ENCODE results near the gene NPC1L1. TPM values are rescaled to one million over a fixed set of nuclear protein-coding genes. Genes with fewer than 3 reads are reported as not detected.

The NPC1L1 gene
- total and polyA plus RNA-seq, 4 experiments from 2014 or later = 0.19 to 0.23 TPM; not detected in 2

- H3K36me3 ChIP-seq (ENCODE audit: insufficient read depth, low read length) = peaks cover 25% of the 10 kb centered on the region
- peaks cover 30% of the 10 kb centered on the region for H3K4me1 ChIP-seq (ENCODE audit: insufficient read depth, low read length)
- Mint-ChIP-seq H3K9me3 (no peaks in the 10 kb centered on the region), H3K27me3 (no peaks in the 10 kb centered on the region), H3K36me3 (peaks cover 63 to 82% of the 10 kb centered on the region in 2 donors), H3K4me1 (peaks cover 38 to 73% (median 56%) of the 10 kb centered on the region in 4 donors), H3K27ac (peak overlapping the region in 1 of 7 donors; percentile 5), H3K4me3 (peak overlapping the region in 1 of 8 donors; percentile 26)
- intact Hi-C loops (cut with micrococcal nuclease) = no loop called here
- H3K27me3 ChIP-seq (ENCODE audit: insufficient read depth, low read length) = no peaks in the 10 kb centered on the region
- DNase-seq = no peak
- ChIA-PET CTCF (ENCODE audit: partially characterized antibody) (no interaction called here), POLR2A (ENCODE audit: partially characterized antibody) (interaction anchor here (1.8 kb wide), 1 partner anchor 17 kb away, joined by 4 read pairs; no protein-coding TSS in a partner anchor)
- H3K27ac ChIP-seq (ENCODE audit: low read depth, low read length) = no peak overlapping the region
- H3K4me3 ChIP-seq (ENCODE audit: low read length in 2 of 2) = no peak overlapping the region
- no peaks in the 10 kb centered on the region for H3K9me3 ChIP-seq (ENCODE audit: control insufficient read depth in 1 of 2, low read length in 2 of 2)
Observed at GRCh38 chr7:44472843-44473242, 68.3 kb downstream of the NPC1L1 start.

- Histone ChIP-seq H3K27me3 (ENCODE audit: insufficient read depth, low read length) (no peaks in the 10 kb centered on the region), H3K4me1 (ENCODE audit: insufficient read depth, low read length) (peaks cover 25% of the 10 kb centered on the region), H3K27ac (ENCODE audit: low read depth, low read length) (no peak overlapping the region), H3K4me3 (ENCODE audit: low read length in 2 of 2) (no peak overlapping the region), H3K9me3 (ENCODE audit: control insufficient read depth in 1 of 2, low read length in 2 of 2) (no peaks in the 10 kb centered on the region), H3K36me3 (ENCODE audit: insufficient read depth, low read length) (peaks cover 28% of the 10 kb centered on the region)
- POLR2A ChIA-PET (ENCODE audit: partially characterized antibody) = no interaction called here
- H3K27ac Mint-ChIP-seq = peak overlapping the region in 2 of 7 donors; percentile 8 to 82
- CTCF ChIA-PET (ENCODE audit: partially characterized antibody) = no interaction called here
- H3K36me3 Mint-ChIP-seq = peaks cover 67 to 84% of the 10 kb centered on the region in 2 donors
- H3K9me3 Mint-ChIP-seq = no peaks in the 10 kb centered on the region
- no peak overlapping the region for H3K4me3 Mint-ChIP-seq
- no peaks in the 10 kb centered on the region for H3K27me3 Mint-ChIP-seq
- peaks cover 37 to 73% (median 55%) of the 10 kb centered on the region in 4 donors for H3K4me1 Mint-ChIP-seq
- no peak for DNase-seq
- intact Hi-C loops (cut with micrococcal nuclease) = no loop called here
Observed at GRCh38 chr7:44471850-44472249, 69.3 kb downstream of the NPC1L1 start.

DNA sequence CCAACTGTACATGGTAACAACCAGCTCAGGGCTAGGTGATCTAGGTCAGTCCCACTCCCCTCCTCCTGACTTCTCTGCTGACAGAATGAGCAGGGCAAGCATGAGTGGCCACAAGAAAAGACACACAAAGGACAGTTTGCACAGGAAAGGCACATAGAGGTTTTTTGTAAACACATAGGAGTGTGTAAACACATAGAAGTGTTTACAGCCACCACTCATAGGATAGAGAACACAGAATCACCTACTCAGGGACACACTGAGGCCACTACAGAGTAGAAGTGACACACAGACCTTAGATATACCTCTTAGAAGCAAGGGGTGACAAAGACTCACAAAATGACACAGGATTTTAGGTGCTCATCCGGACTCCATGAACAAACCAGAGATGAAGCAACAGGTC, 69.7 kb downstream of the NPC1L1 start:
- DNase-seq = no peak
- peaks cover 27% of the 10 kb centered on the region for H3K4me1 ChIP-seq (ENCODE audit: insufficient read depth, low read length)
- Mint-ChIP-seq H3K9me3 (no peaks in the 10 kb centered on the region), H3K27me3 (no peaks in the 10 kb centered on the region), H3K4me3 (no peak overlapping the region), H3K27ac (peak overlapping the region in 1 of 7 donors; percentile 39), H3K36me3 (peaks cover 64 to 80% of the 10 kb centered on the region in 2 donors), H3K4me1 (peaks cover 37 to 72% (median 54%) of the 10 kb centered on the region in 4 donors)
- H3K4me3 ChIP-seq (ENCODE audit: low read length in 2 of 2) = no peak overlapping the region
- no peaks in the 10 kb centered on the region for H3K9me3 ChIP-seq (ENCODE audit: control insufficient read depth in 1 of 2, low read length in 2 of 2)
- ChIA-PET POLR2A (ENCODE audit: partially characterized antibody) (interaction anchor here (1.8 kb wide), 1 partner anchor 19 kb away, joined by 4 read pairs; the partner anchor contains the start of gene NUDCD3), CTCF (ENCODE audit: partially characterized antibody) (no interaction called here)
- intact Hi-C loops (cut with micrococcal nuclease) = no loop called here
- no peaks in the 10 kb centered on the region for H3K27me3 ChIP-seq (ENCODE audit: insufficient read depth, low read length)
- H3K36me3 ChIP-seq (ENCODE audit: insufficient read depth, low read length) = peaks cover 28% of the 10 kb centered on the region
- H3K27ac ChIP-seq (ENCODE audit: low read depth, low read length) = no peak overlapping the region

GRCh38 chr7:44470628-44471245, 70.4 kb downstream of the NPC1L1 start:
- intact Hi-C loops (cut with micrococcal nuclease) = no loop called here
- POLR2A ChIA-PET (ENCODE audit: partially characterized antibody) = interaction anchor here (1.8 kb wide), 1 partner anchor 20 kb away, joined by 4 read pairs; the partner anchor contains the start of gene NUDCD3
- no peak for DNase-seq
- Histone ChIP-seq H3K9me3 (ENCODE audit: control insufficient read depth in 1 of 2, low read length in 2 of 2) (no peaks in the 10 kb centered on the region), H3K27me3 (ENCODE audit: insufficient read depth, low read length) (no peaks in the 10 kb centered on the region), H3K4me3 (ENCODE audit: low read length in 2 of 2) (no peak overlapping the region), H3K27ac (ENCODE audit: low read depth, low read length) (no peak overlapping the region), H3K4me1 (ENCODE audit: insufficient read depth, low read length) (peaks cover 33% of the 10 kb centered on the region), H3K36me3 (ENCODE audit: insufficient read depth, low read length) (peaks cover 29% of the 10 kb centered on the region)
- H3K4me3 Mint-ChIP-seq = no peak overlapping the region
- H3K27me3 Mint-ChIP-seq = no peaks in the 10 kb centered on the region
- CTCF ChIA-PET (ENCODE audit: partially characterized antibody) = no interaction called here
- H3K36me3 Mint-ChIP-seq = peaks cover 59 to 78% of the 10 kb centered on the region in 2 donors
- H3K4me1 Mint-ChIP-seq = peaks cover 37 to 76% (median 56%) of the 10 kb centered on the region in 4 donors
- H3K27ac Mint-ChIP-seq = no peak overlapping the region
- H3K9me3 Mint-ChIP-seq = no peaks in the 10 kb centered on the region

- H3K4me3 ChIP-seq (ENCODE audit: low read length in 2 of 2) = no peak overlapping the region
- H3K36me3 ChIP-seq (ENCODE audit: insufficient read depth, low read length) = peaks cover 35% of the 10 kb centered on the region
- peaks cover 58 to 80% of the 10 kb centered on the region in 2 donors for H3K36me3 Mint-ChIP-seq
- H3K4me3 Mint-ChIP-seq = peak overlapping the region in 1 of 8 donors; percentile 4
- no peak for DNase-seq
- no peaks in the 10 kb centered on the region for H3K27me3 ChIP-seq (ENCODE audit: insufficient read depth, low read length)
- ChIA-PET POLR2A (ENCODE audit: partially characterized antibody) (interaction anchor here (0.6 to 1.8 kb wide), 2 partner anchors 21 to 62 kb away, joined by 3 to 4 read pairs; partner anchors contain the start of gene NUDCD3), CTCF (ENCODE audit: partially characterized antibody) (no interaction called here)
- H3K27ac Mint-ChIP-seq = peak overlapping the region in 2 of 7 donors; percentile 35 to 53
- peaks cover 40 to 82% (median 62%) of the 10 kb centered on the region in 4 donors for H3K4me1 Mint-ChIP-seq
- no peaks in the 10 kb centered on the region for H3K9me3 Mint-ChIP-seq
- intact Hi-C loops (cut with micrococcal nuclease) = no loop called here
- peaks cover 33% of the 10 kb centered on the region for H3K4me1 ChIP-seq (ENCODE audit: insufficient read depth, low read length)
- no peak overlapping the region for H3K27ac ChIP-seq (ENCODE audit: low read depth, low read length)
- H3K9me3 ChIP-seq (ENCODE audit: control insufficient read depth in 1 of 2, low read length in 2 of 2) = no peaks in the 10 kb centered on the region
- no peaks in the 10 kb centered on the region for H3K27me3 Mint-ChIP-seq
Observed at GRCh38 chr7:44470135-44470479, 71.0 kb downstream of the NPC1L1 start.

DNA sequence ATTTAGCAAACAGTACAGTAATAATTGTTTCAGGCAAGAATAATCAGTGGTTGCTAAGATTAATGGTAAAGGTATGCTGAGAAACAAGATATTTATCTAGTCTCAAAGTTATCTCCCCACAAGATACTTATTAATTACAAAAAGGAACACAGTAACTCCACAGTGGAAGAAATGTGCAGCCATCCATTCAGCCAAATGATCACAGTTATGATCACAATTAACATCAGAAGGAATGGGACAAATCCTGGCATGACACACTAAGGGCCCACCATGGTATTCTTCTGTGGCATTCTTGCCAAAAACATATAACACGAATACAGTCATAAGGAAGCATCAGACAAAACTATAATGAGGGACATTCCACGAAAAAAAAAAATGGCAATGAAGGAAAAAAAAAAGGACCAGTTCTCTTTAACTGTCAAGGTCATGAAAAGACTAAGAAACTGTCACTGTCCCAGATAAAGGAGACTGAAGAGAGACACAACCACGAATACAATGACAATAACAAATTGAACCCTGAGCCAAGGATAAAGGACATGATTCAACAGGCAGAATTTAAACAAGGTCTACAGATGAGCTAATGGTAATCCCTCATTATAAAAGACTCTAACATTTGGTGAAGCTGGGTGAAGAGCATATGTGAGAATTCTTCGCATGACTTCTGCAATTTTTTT, 71.5 kb downstream of the NPC1L1 start:
- peak overlapping the region in 1 of 8 donors; percentile 4 for H3K4me3 Mint-ChIP-seq
- peaks cover 59 to 80% of the 10 kb centered on the region in 2 donors for H3K36me3 Mint-ChIP-seq
- Histone ChIP-seq H3K4me1 (ENCODE audit: insufficient read depth, low read length) (peaks cover 33% of the 10 kb centered on the region), H3K27me3 (ENCODE audit: insufficient read depth, low read length) (no peaks in the 10 kb centered on the region), H3K4me3 (ENCODE audit: low read length in 2 of 2) (no peak overlapping the region), H3K27ac (ENCODE audit: low read depth, low read length) (no peak overlapping the region), H3K36me3 (ENCODE audit: insufficient read depth, low read length) (peaks cover 33% of the 10 kb centered on the region), H3K9me3 (ENCODE audit: control insufficient read depth in 1 of 2, low read length in 2 of 2) (no peaks in the 10 kb centered on the region)
- no peak for DNase-seq
- peaks cover 41 to 83% (median 61%) of the 10 kb centered on the region in 4 donors for H3K4me1 Mint-ChIP-seq
- intact Hi-C loops (cut with micrococcal nuclease) = loop anchor here (10.0 kb wide), 1 partner anchor 55 kb away; no protein-coding TSS in a partner anchor
- H3K27me3 Mint-ChIP-seq = no peaks in the 10 kb centered on the region
- ChIA-PET POLR2A (ENCODE audit: partially characterized antibody) (interaction anchor here (0.6 to 1.8 kb wide), 2 partner anchors 21 to 62 kb away, joined by 3 to 4 read pairs; partner anchors contain the start of gene NUDCD3), CTCF (ENCODE audit: partially characterized antibody) (no interaction called here)
- H3K9me3 Mint-ChIP-seq = no peaks in the 10 kb centered on the region
- peak overlapping the region in 4 of 7 donors; percentile 16 to 84 (median 70) for H3K27ac Mint-ChIP-seq

- DNase-seq = no peak
- CTCF ChIA-PET (ENCODE audit: partially characterized antibody) = no interaction called here
- Mint-ChIP-seq H3K9me3 (no peaks in the 10 kb centered on the region), H3K36me3 (peaks cover 41 to 67% of the 10 kb centered on the region in 2 donors), H3K4me3 (peak overlapping the region in 1 of 8 donors; percentile 30), H3K27ac (no peak overlapping the region), H3K4me1 (peaks cover 37 to 78% (median 58%) of the 10 kb centered on the region in 4 donors), H3K27me3 (no peaks in the 10 kb centered on the region)
- no peak overlapping the region for H3K27ac ChIP-seq (ENCODE audit: low read depth, low read length)
- POLR2A ChIA-PET (ENCODE audit: partially characterized antibody) = no interaction called here
- H3K4me3 ChIP-seq (ENCODE audit: low read length in 2 of 2) = no peak overlapping the region
- no peaks in the 10 kb centered on the region for H3K27me3 ChIP-seq (ENCODE audit: insufficient read depth, low read length)
- peaks cover 23% of the 10 kb centered on the region for H3K36me3 ChIP-seq (ENCODE audit: insufficient read depth, low read length)
- H3K4me1 ChIP-seq (ENCODE audit: insufficient read depth, low read length) = peaks cover 41% of the 10 kb centered on the region
- intact Hi-C loops (cut with micrococcal nuclease) = loop anchor here (10.0 kb wide), 1 partner anchor 52 kb away; no protein-coding TSS in a partner anchor
- H3K9me3 ChIP-seq (ENCODE audit: control insufficient read depth in 1 of 2, low read length in 2 of 2) = no peaks in the 10 kb centered on the region
Observed at GRCh38 chr7:44467217-44467548, 73.9 kb downstream of the NPC1L1 start.

All from CD4-positive, alpha-beta memory T cell (primary cell).